Esophagus muscularis mucosa (tissue), 4 donors: ENCODE results near the gene KREMEN2. TPM values are rescaled to one million over a fixed set of nuclear protein-coding genes. Genes with fewer than 3 reads are reported as not detected.

Source experiments
- DNase-seq: peaks from one replicate; pipeline ENCODE4 v3.0.0-alpha.2; 2017; ENCODE audit errors: extremely low spot score
- H3K27ac ChIP-seq, 4 donors: fragments of 200-600 bp; sonication (generic); replicated peaks in 1 of 4; 1 replicate in 3 of 4; 2 replicates in 1 of 4; pipeline ENCODE4 v1.5.1; 2016 to 2019; ENCODE audit warnings: mild to moderate bottlenecking in 1 of 4
- H3K27me3 ChIP-seq, 4 donors: fragments of 200-600 bp; sonication (generic); one replicate each; pipeline versions ENCODE4 v1.5.1 to v1.6.0; 2016 to 2019
- H3K36me3 ChIP-seq, 4 donors: fragments of 200-600 bp; sonication (generic); one replicate each; pipeline ENCODE4 v1.5.1; 2016 to 2019
- H3K4me1 ChIP-seq, 4 donors: fragments of 200-600 bp; sonication (generic); one replicate each; pipeline ENCODE4 v1.5.1; 2016 to 2019
- H3K4me3 ChIP-seq, 4 donors: fragments of 200-600 bp; sonication (generic); 1 replicate in 2 of 4; 2 replicates in 2 of 4; pipeline ENCODE4 v1.5.1; 2016 to 2019; ENCODE audit warnings: mild to moderate bottlenecking in 4 of 4, moderate library complexity in 1 of 4
- H3K9me3 ChIP-seq, 4 donors: fragments of 200-600 bp; sonication (generic); 1 replicate in 3 of 4; 2 replicates in 1 of 4; pipeline ENCODE4 v1.5.1; 2016 to 2019
- CTCF ChIP-seq, 3 experiments: fragments of 200-600 bp in 2 of 3; fragments of 450-650 bp in 1 of 3; sonication (generic) in 2 of 3; IDR thresholded peaks; one replicate each; pipeline ENCODE4 v1.5.1; 2017 to 2019; ENCODE audit warnings: antibody characterized with exemption in 3 of 3, mild to moderate bottlenecking in 2 of 3, moderate library complexity in 1 of 3
- EP300 ChIP-seq: sonication (generic); formaldehyde crosslinking; IDR thresholded peaks from one replicate; pipeline ENCODE4 v1.6.1; 2017; ENCODE audit warnings: antibody characterized with exemption
- POLR2A ChIP-seq: fragments of 450-650 bp; IDR thresholded peaks from one replicate; pipeline ENCODE4 v1.6.1; 2017; ENCODE audit warnings: antibody characterized with exemption, moderate library complexity, mild to moderate bottlenecking, low read depth
- POLR2AphosphoS5 ChIP-seq, 2 donors: sonication (generic); formaldehyde crosslinking; IDR thresholded peaks; one replicate each; pipeline ENCODE4 v1.6.1; 2017; ENCODE audit warnings: antibody characterized with exemption in 2 of 2
- WGBS: methylation state at CpG from one replicate; pipeline ENCODE4 v1.1.5; 2018; 5-methylcytosine and 5-hydroxymethylcytosine counted together
- intact Hi-C: fragments of 100-400 bp; cut with DNase I; formaldehyde crosslinking; loops from one replicate; pipeline ENCODE4 v1.15.1; 2023
- total RNA-seq, 4 donors: library from RNA; depleted of rRNA; stranded (reverse); fragments of >200 nt; gene quantifications; one replicate each; pipeline versions ENCODE4 v1.1.0 to v1.2.1, GENCODE V29; 2016

KREMEN2 gene
- total RNA-seq, 4 donors from 2014 or later: 0.13 TPM; not detected in 3

DNA sequence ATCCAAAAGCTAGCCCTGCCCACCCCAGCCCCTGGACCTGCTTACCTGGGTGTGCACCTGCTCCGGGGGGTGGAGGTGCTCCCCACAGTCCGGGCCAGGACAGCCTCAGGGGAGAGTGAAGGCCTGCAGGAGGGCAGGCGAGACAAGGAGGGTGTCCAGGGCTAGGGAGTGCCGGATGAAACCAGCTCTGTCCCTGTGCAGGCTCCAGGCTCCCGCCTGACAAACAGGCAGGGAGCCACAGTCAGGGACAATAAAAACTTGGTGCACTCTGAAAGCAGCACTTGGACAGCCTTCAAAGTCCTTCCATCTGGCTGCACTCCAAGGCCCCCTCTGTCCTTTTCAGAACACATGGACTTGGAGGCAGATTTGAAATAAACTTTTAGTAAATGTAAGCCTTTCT, 9.0 kb downstream of the KREMEN2 start:
- Histone ChIP-seq H3K9me3 (no peaks in the 10 kb centered on the region), H3K36me3 (no peaks in the 10 kb centered on the region), H3K27me3 (peaks cover 0 to 41% (median 2%) of the 10 kb centered on the region in 4 donors), H3K27ac (no peak overlapping the region), H3K4me1 (peaks cover 18 to 24% (median 24%) of the 10 kb centered on the region in 4 donors), H3K4me3 (no peak overlapping the region)
- TF ChIP-seq POLR2AphosphoS5 (IDR thresholded peaks at IDR 0.05): no peak
- TF ChIP-seq CTCF (IDR thresholded peaks at IDR 0.05): no peak
- TF ChIP-seq EP300: no peak
- no peak for TF ChIP-seq POLR2A
- DNase-seq: no peak
- intact Hi-C loops: no loop called here
- 81% methylated on average over 3 of the region's 5 CpGs for WGBS

DNA sequence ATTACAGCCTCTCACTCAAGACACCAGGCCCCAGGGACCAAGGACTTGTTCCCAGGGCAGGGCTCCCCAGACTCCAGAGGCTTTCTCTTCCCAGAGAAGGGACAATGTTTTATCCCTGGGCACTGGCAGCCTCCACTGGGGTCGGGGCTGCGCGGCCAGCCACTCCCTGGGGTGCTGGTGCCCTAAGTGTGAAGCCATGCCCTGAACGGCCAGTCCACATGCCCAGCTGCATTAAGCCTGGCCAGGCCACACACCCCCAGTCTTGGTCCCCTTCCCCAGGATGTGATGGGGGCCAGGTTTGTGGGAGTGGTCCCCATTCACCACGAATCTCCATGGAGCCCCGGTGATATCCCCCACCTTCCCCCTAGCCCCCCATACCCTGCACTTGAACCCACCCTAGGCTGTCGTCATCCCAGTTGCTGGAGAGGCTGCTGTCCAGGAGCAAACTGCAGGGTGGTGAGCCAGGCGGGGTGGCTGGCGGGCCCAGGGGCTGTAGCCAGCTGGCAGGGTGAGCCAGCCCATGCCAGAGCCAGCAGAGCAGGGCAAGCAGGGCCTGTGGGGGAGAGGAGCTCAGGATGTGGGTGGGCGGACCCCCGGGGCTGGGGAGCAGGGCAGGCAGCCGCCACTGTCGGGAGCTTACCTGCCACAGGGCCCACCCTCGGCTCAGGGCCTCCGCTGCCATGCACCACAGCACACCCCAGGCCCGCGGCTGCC, 9.7 kb downstream of the KREMEN2 start:
- Histone ChIP-seq H3K27me3 (peaks cover 0 to 40% (median 0%) of the 10 kb centered on the region in 4 donors), H3K27ac (no peak overlapping the region), H3K9me3 (no peaks in the 10 kb centered on the region), H3K4me1 (peaks cover 11 to 18% (median 17%) of the 10 kb centered on the region in 4 donors), H3K36me3 (no peaks in the 10 kb centered on the region), H3K4me3 (no peak overlapping the region)
- 83% methylated on average over 7 of the region's 17 CpGs for WGBS
- intact Hi-C loops: no loop called here
- TF ChIP-seq POLR2AphosphoS5 (IDR thresholded peaks at IDR 0.05): no peak
- TF ChIP-seq EP300: no peak
- no peak for TF ChIP-seq POLR2A
- no peak for TF ChIP-seq CTCF (IDR thresholded peaks at IDR 0.05)
- DNase-seq: no peak

GRCh38 chr16:2974319-2975056, 10.4 kb downstream of the KREMEN2 start:
- Histone ChIP-seq H3K9me3 (no peaks in the 10 kb centered on the region), H3K4me3 (no peak overlapping the region), H3K36me3 (no peaks in the 10 kb centered on the region), H3K27me3 (peaks cover 0 to 46% (median 2%) of the 10 kb centered on the region in 4 donors), H3K27ac (no peak overlapping the region), H3K4me1 (peaks cover 10 to 14% (median 13%) of the 10 kb centered on the region in 4 donors)
- intact Hi-C loops: no loop called here
- 90% methylated on average over 10 of the region's 15 CpGs for WGBS
- TF ChIP-seq POLR2A (no peak), EP300 (no peak), POLR2AphosphoS5 (IDR thresholded peaks at IDR 0.05) (no peak), CTCF (IDR thresholded peaks at IDR 0.05) (no peak)
- DNase-seq: no peak

- no peak for TF ChIP-seq POLR2AphosphoS5 (IDR thresholded peaks at IDR 0.05)
- Histone ChIP-seq H3K27me3 (peaks cover 0 to 54% (median 4%) of the 10 kb centered on the region in 4 donors), H3K4me3 (no peak overlapping the region), H3K36me3 (no peaks in the 10 kb centered on the region), H3K4me1 (peaks cover 10 to 14% (median 13%) of the 10 kb centered on the region in 4 donors), H3K9me3 (no peaks in the 10 kb centered on the region), H3K27ac (no peak overlapping the region)
- no peak for DNase-seq
- intact Hi-C loops: no loop called here
- 97% methylated on average over 5 of the region's 28 CpGs for WGBS
Measured at GRCh38 chr16:2975161-2975795, 11.2 kb downstream of the KREMEN2 start.

GRCh38 chr16:2976201-2976600, 12.1 kb downstream of the KREMEN2 start:
- TF ChIP-seq POLR2AphosphoS5 (IDR thresholded peaks at IDR 0.05): no peak
- TF ChIP-seq POLR2A: no peak
- no peak for TF ChIP-seq CTCF (IDR thresholded peaks at IDR 0.05)
- no peak for TF ChIP-seq EP300
- WGBS: 97% methylated on average over 7 of the region's 7 CpGs
- Histone ChIP-seq H3K4me1 (peaks cover 12 to 16% (median 16%) of the 10 kb centered on the region in 4 donors), H3K36me3 (no peaks in the 10 kb centered on the region), H3K27me3 (peaks cover 0 to 54% (median 4%) of the 10 kb centered on the region in 4 donors), H3K4me3 (no peak overlapping the region), H3K27ac (no peak overlapping the region), H3K9me3 (no peaks in the 10 kb centered on the region)
- intact Hi-C loops: no loop called here
- DNase-seq: no peak
